ENCODE measurements around the gene GKN1.

GKN1 gene

DNA sequence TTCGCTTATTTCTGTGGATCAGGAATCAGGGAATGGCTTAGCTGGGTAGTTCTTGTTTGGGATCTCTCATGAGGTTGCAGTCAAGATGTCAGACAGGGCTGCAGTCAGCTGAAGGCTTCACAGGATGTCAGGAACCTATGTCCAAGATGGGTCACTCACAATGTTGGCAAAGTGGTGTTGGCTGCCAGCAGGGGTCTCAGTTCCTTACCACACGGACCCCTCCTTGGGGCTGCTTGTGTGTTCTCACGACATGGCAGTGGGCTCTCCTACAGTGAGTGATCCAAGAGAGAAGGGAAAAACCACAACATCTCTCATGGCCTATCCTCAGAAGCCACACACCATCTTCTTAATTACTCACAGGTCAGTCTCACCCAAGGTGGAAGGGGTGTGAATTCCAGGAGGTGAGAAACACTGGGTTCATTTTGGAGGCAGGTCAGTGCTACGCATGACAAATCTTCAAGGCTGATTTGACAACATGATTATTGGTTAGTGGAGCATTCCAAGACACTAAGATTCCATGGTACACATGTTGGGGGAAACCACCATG lies 37.2 kb downstream of the GKN1 start:
- Histone ChIP-seq H3K9me3 (ENCODE audit: insufficient read depth, low read depth, low read length) (no peaks in the 10 kb centered on the region), H3K4me1 (ENCODE audit: insufficient read depth, low read length) (peaks cover 6% of the 10 kb centered on the region; the same call in 1 of the 2 replicates), H3K27me3 (ENCODE audit: insufficient read depth, low read length) (peaks cover 18% of the 10 kb centered on the region), H3K9ac (ENCODE audit: low read depth, low read length) (no peak overlapping the region), H3K36me3 (ENCODE audit: insufficient read depth, low read depth, low read length) (no peaks in the 10 kb centered on the region), H3K4me3 (ENCODE audit: low read length) (no peak overlapping the region), H3K27ac (ENCODE audit: low read length) (no peak overlapping the region)

DNA sequence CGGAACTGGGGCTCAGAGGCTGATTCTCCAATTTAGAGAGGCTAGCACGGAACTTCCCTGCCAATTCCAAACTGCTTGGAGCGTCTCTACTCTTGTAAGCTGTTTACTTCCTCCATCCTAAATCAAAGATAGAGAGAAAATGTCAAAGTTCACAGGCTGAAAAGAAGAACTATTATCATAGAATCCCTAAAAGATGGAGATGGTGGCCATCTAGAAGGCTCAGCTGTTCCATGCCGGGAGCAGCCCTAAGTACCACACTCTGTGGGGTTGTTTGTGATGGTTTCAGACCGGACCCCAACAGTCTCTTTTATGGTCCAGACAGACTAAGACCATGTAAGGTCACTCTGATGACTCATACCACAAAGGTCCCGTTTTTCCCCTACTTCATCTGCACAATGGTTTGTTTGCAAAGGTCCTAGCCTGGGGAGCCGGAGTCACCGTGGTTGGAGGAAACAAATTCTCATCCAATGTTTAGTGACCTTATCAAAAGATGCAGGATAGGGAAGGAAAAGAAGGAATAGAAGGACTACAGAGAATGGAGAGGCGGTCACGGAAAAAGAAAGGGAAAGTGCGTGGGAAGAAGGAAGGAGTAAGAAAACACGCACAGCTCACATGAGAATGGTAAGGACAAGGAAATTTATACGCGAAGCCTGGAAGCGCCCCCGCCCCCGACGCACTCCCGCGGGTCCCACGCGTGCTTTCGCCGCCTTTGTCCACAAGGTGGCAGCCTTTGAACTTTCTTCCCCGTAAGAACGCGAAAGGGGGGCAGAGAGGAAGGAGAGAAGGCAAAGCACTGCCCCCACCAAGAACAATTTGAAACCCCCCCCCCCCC lies 38.1 kb downstream of the GKN1 start:
- Histone ChIP-seq H3K4me3 (ENCODE audit: low read length) (peak overlapping the region; percentile 90), H3K27ac (ENCODE audit: low read length) (peak overlapping the region; percentile 86), H3K9ac (ENCODE audit: low read depth, low read length) (peak overlapping the region; percentile 86; the same call in 1 of the 2 replicates)

DNA sequence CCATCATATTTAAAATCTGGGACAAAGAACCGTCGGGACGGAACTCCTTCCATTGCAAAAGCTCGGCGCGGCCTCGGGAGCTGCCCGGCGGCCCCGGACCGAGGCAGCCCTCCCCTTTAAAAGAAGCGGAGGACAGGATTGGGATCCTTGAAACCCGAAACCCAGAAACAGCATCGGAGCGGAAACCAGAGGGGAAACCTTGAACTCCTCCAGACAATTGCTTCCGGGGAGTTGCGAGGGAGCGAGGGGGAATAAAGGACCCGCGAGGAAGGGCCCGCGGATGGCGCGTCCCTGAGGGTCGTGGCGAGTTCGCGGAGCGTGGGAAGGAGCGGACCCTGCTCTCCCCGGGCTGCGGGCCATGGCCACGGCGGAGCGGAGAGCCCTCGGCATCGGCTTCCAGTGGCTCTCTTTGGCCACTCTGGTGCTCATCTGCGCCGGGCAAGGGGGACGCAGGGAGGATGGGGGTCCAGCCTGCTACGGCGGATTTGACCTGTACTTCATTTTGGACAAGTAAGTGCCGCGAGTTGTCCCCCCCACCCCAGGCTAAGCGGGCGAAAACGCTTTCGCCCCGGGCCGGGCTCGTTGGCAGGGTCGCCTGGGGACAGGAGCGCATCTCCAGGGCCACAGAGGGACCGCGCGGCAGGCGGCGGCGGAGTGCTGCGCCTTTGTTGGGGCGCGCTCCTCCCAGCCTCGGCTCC lies 38.9 kb downstream of the GKN1 start, which contains the start of gene ANTXR1:
Gene ANTXR1, plus strand, starts transcription at position 38 of the 698 bp plus-strand sequence. Its CDS starts 321 bp downstream, at position 359.
- peak within 1 kb of the TSS; percentile 86; the same call in 1 of the 2 replicates for H3K9ac ChIP-seq (ENCODE audit: low read depth, low read length)
- peak within 1 kb of the TSS; percentile 90 for H3K4me3 ChIP-seq (ENCODE audit: low read length)
- peaks cover 6% of the 10 kb centered on the region; the same call in 1 of the 2 replicates for H3K4me1 ChIP-seq (ENCODE audit: insufficient read depth, low read length)
- peak within 1 kb of the TSS; percentile 86 for H3K27ac ChIP-seq (ENCODE audit: low read length)
- no peaks in the 10 kb centered on the region for H3K9me3 ChIP-seq (ENCODE audit: insufficient read depth, low read depth, low read length)
- H3K36me3 ChIP-seq (ENCODE audit: insufficient read depth, low read depth, low read length) = no peaks in the 10 kb centered on the region
- H3K27me3 ChIP-seq (ENCODE audit: insufficient read depth, low read length) = peaks cover 18% of the 10 kb centered on the region

More for the DNA sequence above, 38.1 kb downstream of the GKN1 start:
- H3K4me1 ChIP-seq (ENCODE audit: insufficient read depth, low read length) = peaks cover 6% of the 10 kb centered on the region; the same call in 1 of the 2 replicates
- H3K9me3 ChIP-seq (ENCODE audit: insufficient read depth, low read depth, low read length) = no peaks in the 10 kb centered on the region
- H3K27me3 ChIP-seq (ENCODE audit: insufficient read depth, low read length) = peaks cover 18% of the 10 kb centered on the region
- H3K36me3 ChIP-seq (ENCODE audit: insufficient read depth, low read depth, low read length) = no peaks in the 10 kb centered on the region

DNA sequence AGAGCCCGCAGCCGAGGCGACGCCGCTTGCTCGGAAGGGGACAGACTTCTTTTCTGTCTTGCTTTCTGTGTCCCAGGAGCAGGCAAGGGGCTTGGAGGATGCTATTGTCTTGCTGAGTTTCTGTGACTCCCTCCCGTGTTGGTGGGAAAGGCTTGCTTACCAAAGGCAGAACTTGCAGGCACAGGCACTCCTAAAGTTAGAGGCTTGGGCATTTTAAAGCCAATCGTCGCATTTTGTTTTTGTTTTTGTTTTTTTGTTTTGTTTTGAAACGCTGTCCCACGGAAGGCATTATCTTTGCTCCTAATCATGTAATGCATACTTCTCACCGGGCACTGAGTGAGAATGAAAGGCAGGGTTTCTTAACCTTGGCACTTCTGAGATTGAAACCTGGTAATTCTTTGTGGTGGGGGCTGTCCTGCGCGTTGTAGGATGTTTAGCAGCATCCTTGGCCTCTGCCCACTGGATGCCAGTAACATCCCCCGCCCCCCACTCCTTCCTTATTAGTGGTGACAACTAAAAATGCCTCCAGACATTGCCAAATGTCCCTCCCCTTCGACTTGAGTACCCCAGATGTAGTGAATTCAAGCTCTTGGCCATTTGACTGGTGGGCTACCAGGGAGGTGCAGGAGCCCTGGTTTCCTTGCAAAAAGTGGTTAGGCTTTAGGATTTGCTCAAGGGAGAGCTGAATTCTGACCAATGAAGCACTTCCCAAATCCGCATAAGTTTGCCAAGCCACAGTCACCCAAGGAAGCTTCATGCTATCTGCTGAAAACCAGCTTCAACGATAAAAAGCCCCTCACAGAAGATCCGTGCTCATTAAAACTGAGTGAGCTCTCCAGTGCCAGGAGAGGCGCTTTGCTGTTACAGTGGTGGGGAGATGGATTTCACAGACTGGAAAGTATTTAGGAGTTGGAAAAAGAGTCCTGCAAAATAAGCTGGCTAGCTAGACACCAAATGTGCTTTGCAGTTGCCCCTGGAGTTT lies 39.7 kb downstream of the GKN1 start:
- Histone ChIP-seq H3K9ac (ENCODE audit: low read depth, low read length) (peak overlapping the region; percentile 86; the same call in 1 of the 2 replicates), H3K4me1 (ENCODE audit: insufficient read depth, low read length) (peaks cover 6% of the 10 kb centered on the region; the same call in 1 of the 2 replicates), H3K27ac (ENCODE audit: low read length) (no peak overlapping the region), H3K36me3 (ENCODE audit: insufficient read depth, low read depth, low read length) (no peaks in the 10 kb centered on the region), H3K4me3 (ENCODE audit: low read length) (peak overlapping the region; percentile 90), H3K9me3 (ENCODE audit: insufficient read depth, low read depth, low read length) (no peaks in the 10 kb centered on the region), H3K27me3 (ENCODE audit: insufficient read depth, low read length) (peaks cover 18% of the 10 kb centered on the region)

DNA sequence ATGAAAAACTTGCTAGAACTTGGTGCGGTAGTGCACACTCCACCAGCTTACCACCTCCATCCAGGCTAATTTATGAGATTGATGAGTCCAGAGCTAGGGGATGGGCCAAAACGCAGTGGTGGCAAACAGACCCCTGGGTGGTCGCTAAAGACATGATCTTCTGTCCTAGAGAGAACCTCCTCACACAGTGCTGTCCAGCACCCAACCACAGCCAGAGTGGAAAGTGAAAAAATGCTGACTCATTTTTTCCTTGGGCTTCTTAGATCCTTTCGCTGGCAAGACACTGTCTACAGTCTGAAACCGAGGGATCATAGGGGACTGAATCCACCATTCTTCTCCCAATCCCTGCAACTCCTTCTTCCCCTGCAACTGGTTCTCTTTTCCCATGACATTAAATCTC lies 42.6 kb downstream of the GKN1 start:
- Histone ChIP-seq H3K27ac (ENCODE audit: low read length) (no peak overlapping the region), H3K36me3 (ENCODE audit: insufficient read depth, low read depth, low read length) (no peaks in the 10 kb centered on the region), H3K4me1 (ENCODE audit: insufficient read depth, low read length) (peaks cover 18% of the 10 kb centered on the region), H3K4me3 (ENCODE audit: low read length) (no peak overlapping the region), H3K9me3 (ENCODE audit: insufficient read depth, low read depth, low read length) (no peaks in the 10 kb centered on the region), H3K27me3 (ENCODE audit: insufficient read depth, low read length) (peaks cover 8% of the 10 kb centered on the region), H3K9ac (ENCODE audit: low read depth, low read length) (no peak overlapping the region)

DNA sequence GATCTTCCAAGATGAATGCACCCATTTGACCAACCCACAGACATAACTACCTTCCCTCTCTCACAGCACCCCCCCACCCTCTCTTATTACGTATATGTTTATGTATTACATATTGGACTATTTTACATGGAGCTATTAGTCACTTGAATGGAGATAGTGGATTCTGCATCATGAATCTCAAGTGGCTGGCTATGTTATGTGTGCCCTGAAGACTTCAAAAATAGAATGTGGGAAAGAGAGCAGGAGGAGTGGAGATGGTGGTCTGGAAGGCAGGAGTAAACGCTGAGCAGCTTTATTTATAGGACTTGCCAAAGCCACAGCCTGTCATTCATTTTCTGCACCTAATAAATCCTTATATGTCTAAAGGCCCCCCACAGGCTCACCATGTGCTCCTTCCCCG lies 43.4 kb downstream of the GKN1 start:
- H3K27ac ChIP-seq (ENCODE audit: low read length) = no peak overlapping the region
- 0 out of 2 replicates have a peak, but pooled peaks cover under 1% of the 10 kb centered on the region for H3K27me3 ChIP-seq (ENCODE audit: insufficient read depth, low read length)
- no peak overlapping the region for H3K4me3 ChIP-seq (ENCODE audit: low read length)
- no peak overlapping the region for H3K9ac ChIP-seq (ENCODE audit: low read depth, low read length)
- H3K9me3 ChIP-seq (ENCODE audit: insufficient read depth, low read depth, low read length) = no peaks in the 10 kb centered on the region
- peaks cover 18% of the 10 kb centered on the region for H3K4me1 ChIP-seq (ENCODE audit: insufficient read depth, low read length)
- H3K36me3 ChIP-seq (ENCODE audit: insufficient read depth, low read depth, low read length) = no peaks in the 10 kb centered on the region

DNA sequence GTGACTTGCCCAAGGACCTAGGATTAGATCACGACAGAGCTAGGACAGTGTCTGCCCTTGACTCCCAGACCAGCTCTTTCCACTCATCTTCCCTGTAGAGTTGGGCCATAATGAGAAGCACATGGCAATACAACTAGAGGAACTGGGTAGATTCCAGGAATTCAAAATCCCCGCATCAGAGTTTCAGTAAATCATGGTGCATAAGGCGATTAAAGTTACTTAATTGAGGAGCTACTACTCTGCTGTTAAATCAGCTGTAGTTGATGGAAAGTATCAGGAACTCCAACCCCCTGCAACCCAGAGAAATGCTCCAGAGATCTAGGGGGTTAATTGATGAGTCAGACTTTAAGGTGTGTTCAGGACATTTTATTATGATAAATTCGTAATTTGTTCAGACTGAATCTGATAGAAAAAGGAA lies 44.3 kb downstream of the GKN1 start:
- H3K4me3 ChIP-seq (ENCODE audit: low read length) = no peak overlapping the region
- H3K9ac ChIP-seq (ENCODE audit: low read depth, low read length) = no peak overlapping the region
- peaks cover 18% of the 10 kb centered on the region for H3K4me1 ChIP-seq (ENCODE audit: insufficient read depth, low read length)
- no peak overlapping the region for H3K27ac ChIP-seq (ENCODE audit: low read length)
- no peaks in the 10 kb centered on the region for H3K9me3 ChIP-seq (ENCODE audit: insufficient read depth, low read depth, low read length)
- no peaks in the 10 kb centered on the region for H3K27me3 ChIP-seq (ENCODE audit: insufficient read depth, low read length)
- no peaks in the 10 kb centered on the region for H3K36me3 ChIP-seq (ENCODE audit: insufficient read depth, low read depth, low read length)

DNA sequence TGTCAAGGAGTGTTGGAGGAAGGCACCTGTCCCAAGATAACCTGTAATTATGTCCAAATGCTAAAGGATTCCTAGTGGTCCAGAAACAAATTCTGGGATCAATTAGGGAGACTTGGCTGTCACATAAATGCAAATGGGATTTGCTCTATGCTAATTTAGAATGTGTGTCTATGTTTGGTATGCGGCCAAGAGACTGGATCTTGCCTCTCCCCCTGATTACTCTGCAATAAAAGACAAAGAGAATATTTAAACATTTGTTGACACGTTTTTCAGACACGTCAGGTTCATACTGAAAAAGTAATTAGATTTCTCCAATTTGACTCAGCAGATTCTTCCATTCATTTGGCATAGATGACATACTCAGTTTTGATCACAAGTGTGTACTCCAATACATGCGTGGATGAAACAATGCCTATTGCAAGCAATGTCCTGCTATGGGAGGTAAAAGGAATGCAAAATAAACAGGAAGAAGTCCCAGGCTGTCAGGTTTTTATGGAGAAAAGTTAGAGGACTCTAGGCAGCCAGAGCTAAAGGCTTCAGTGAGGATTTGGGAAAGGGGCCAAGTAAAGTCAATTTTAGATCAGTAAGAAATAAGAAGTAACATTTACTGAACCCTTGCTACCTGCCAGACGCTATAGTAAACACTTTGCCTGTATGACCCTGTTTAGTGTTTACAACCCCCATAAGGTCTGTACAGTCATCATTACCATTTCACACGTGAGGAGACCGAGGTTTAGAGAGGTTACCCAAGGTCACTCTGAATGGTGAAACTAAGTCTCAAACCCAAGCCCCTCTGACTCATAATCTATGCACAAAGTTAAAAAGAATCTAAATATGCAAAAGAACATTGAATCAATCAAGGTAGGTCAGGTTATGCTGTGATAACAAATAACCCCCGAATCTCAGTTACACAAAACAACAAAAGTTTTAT lies 46.3 kb downstream of the GKN1 start:
- Histone ChIP-seq H3K27me3 (ENCODE audit: insufficient read depth, low read length) (no peaks in the 10 kb centered on the region), H3K4me1 (ENCODE audit: insufficient read depth, low read length) (peaks cover 12% of the 10 kb centered on the region)

DNA sequence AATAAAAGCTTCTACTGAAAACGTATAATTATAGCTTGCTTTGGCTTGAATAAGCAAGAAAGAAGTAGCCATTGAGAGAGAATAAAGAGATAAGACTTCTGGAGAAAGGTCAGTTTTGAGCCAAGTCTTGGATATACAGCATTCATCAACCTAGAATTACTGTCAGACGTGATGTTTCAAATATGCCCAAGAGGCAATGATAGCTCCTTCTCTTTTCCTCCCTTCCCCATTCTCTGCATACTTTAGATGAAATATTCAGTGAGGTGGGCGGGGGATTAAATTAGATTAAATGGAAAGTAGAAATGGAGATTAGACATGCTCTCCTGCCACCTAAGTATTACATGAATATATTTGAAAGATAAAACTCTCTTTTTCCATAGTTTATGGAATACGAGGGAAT lies 47.3 kb downstream of the GKN1 start:
- Histone ChIP-seq H3K36me3 (ENCODE audit: insufficient read depth, low read depth, low read length) (no peaks in the 10 kb centered on the region), H3K4me3 (ENCODE audit: low read length) (no peak overlapping the region), H3K27ac (ENCODE audit: low read length) (no peak overlapping the region), H3K27me3 (ENCODE audit: insufficient read depth, low read length) (no peaks in the 10 kb centered on the region), H3K4me1 (ENCODE audit: insufficient read depth, low read length) (peaks cover 12% of the 10 kb centered on the region), H3K9me3 (ENCODE audit: insufficient read depth, low read depth, low read length) (no peaks in the 10 kb centered on the region), H3K9ac (ENCODE audit: low read depth, low read length) (no peak overlapping the region)

More for the DNA sequence above, 46.3 kb downstream of the GKN1 start:
- Histone ChIP-seq H3K4me3 (ENCODE audit: low read length) (no peak overlapping the region), H3K9ac (ENCODE audit: low read depth, low read length) (no peak overlapping the region), H3K9me3 (ENCODE audit: insufficient read depth, low read depth, low read length) (no peaks in the 10 kb centered on the region), H3K36me3 (ENCODE audit: insufficient read depth, low read depth, low read length) (no peaks in the 10 kb centered on the region), H3K27ac (ENCODE audit: low read length) (no peak overlapping the region)

DNA sequence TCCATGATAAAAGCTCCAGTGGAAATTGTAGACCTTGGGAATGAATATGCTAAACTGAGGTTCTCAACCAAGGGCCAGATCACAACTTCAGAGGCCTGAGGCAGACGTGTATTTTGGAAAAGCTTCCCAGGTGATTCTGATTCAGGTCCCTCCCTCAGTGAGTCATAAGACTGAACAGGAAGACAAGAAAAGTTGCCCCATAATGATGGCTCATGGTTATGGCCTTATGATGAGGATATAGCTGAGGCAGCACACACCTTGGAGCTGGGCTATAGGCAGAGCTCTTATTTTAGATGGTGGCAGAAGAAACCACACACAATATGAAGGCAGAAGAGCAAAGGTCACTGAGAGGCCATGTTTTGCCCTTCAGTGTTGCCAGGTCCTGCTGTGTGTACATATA lies 48.1 kb downstream of the GKN1 start:
- Histone ChIP-seq H3K9me3 (ENCODE audit: insufficient read depth, low read depth, low read length) (no peaks in the 10 kb centered on the region), H3K27me3 (ENCODE audit: insufficient read depth, low read length) (no peaks in the 10 kb centered on the region), H3K36me3 (ENCODE audit: insufficient read depth, low read depth, low read length) (no peaks in the 10 kb centered on the region), H3K9ac (ENCODE audit: low read depth, low read length) (no peak overlapping the region), H3K4me3 (ENCODE audit: low read length) (no peak overlapping the region), H3K4me1 (ENCODE audit: insufficient read depth, low read length) (peaks cover 12% of the 10 kb centered on the region), H3K27ac (ENCODE audit: low read length) (no peak overlapping the region)

All from iPS-20b (cell line).